ENCODE data around the gene FNDC4.

Gene FNDC4

DNA sequence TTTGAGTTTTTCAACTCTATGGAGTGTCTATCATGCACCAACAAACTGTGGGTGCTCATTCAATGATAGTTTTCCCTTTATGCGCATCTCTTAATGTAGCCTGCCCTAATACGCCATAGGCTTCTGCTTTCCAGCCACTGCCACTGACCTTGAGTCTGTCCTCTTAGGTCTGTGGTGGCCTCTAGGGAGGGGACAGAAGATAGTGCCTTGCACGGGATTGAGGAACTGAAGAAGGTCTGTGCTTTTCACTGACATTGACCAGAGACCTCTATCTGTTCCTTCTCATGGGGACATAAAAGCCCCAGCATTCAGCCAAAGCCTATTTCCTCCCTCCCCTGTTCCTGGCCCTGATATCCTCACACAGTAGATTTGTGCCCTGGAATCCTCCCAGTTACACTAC, 4.0 kb upstream of the FNDC4 start:
- peaks cover 0 to 70% (median 10%) of the 10 kb centered on the region in 3 experiments for H3K27me3 ChIP-seq (ENCODE audit: control insufficient read depth in 3 of 3, insufficient read depth in 3 of 3, low read depth in 1 of 3, low read length in 3 of 3)
- H2AFZ ChIP-seq (ENCODE audit: low read length), result no peak overlapping the region
- H3K27ac ChIP-seq (replicated peaks; ENCODE audit: low read length), result no peak overlapping the region
- no peaks in the 10 kb centered on the region for H3K9me3 ChIP-seq (replicated peaks in 1 of 2; ENCODE audit: control insufficient read depth in 2 of 2, insufficient read depth in 1 of 2, low read depth in 1 of 2, low read length in 2 of 2)
- peaks cover 6% of the 10 kb centered on the region in 2 donors for H3K4me1 ChIP-seq (ENCODE audit: control insufficient read depth in 2 of 2, insufficient read depth in 1 of 2, low read depth in 1 of 2, low read length in 2 of 2)
- H3K4me2 ChIP-seq (ENCODE audit: insufficient read depth, low read length, poor library complexity, severe bottlenecking), result no peak overlapping the region
- no peak overlapping the region for H3K14ac ChIP-seq (ENCODE audit: low read length)
- no peak overlapping the region for H3K18ac ChIP-seq (ENCODE audit: low read length)
- no peak overlapping the region for H3K9ac ChIP-seq (ENCODE audit: low read depth, low read length, poor library complexity)
- no peak overlapping the region for H2BK120ac ChIP-seq (ENCODE audit: low read depth, low read length)
- H4K8ac ChIP-seq (ENCODE audit: low read depth, low read length), result no peak overlapping the region
- no peak overlapping the region for H3K23ac ChIP-seq (ENCODE audit: low read depth, low read length, poor library complexity)
- no peaks in the 10 kb centered on the region for H3K36me3 ChIP-seq (replicated peaks in 1 of 2; ENCODE audit: control insufficient read depth in 2 of 2, insufficient read depth in 2 of 2, low read length in 2 of 2)
- H3K79me1 ChIP-seq (ENCODE audit: low read depth, low read length), result no peaks in the 10 kb centered on the region
- no peak overlapping the region for H2BK15ac ChIP-seq (ENCODE audit: low read length)
- WGBS, 2 donors (ENCODE audit: extremely low coverage in 2 of 2, insufficient read length in 2 of 2, insufficient replicate concordance in 1 of 2), result no CpG with 5 or more reads among the region's 3 CpGs
- no peak overlapping the region for H2BK12ac ChIP-seq (ENCODE audit: low read length)
- H3K4me3 ChIP-seq (ENCODE audit: low read length in 2 of 2), result no peak overlapping the region
- no peak for DNase-seq (ENCODE audit: low spot score)
- no peak overlapping the region for H4K91ac ChIP-seq (ENCODE audit: low read depth, low read length, poor library complexity)
- H2AK5ac ChIP-seq (ENCODE audit: low read depth, low read length), result no peak overlapping the region
- H2BK5ac ChIP-seq (ENCODE audit: low read length), result no peak overlapping the region
- H3K4ac ChIP-seq (ENCODE audit: low read length), result no peak overlapping the region

DNA sequence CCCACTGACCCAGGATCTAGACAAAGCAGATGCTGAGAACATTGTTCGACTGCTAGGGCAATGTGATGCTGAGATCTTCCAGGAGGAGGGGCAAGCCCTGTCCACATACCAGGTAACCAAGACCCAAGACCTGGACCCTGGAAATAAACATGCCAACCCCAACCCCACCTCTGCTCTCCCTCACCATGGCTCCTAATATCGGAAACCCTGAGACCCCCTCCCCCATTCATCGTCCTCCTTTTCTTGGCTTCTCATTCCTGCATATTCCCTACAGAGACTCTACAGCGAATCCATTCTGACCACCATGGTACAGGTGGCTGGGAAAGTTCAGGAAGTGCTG, 2.3 kb upstream of the FNDC4 start:
- no peak overlapping the region for H2BK15ac ChIP-seq (ENCODE audit: low read length)
- H2BK120ac ChIP-seq (ENCODE audit: low read depth, low read length), result no peak overlapping the region
- no peak overlapping the region for H3K14ac ChIP-seq (ENCODE audit: low read length)
- H3K18ac ChIP-seq (ENCODE audit: low read length), result no peak overlapping the region
- H2AK5ac ChIP-seq (ENCODE audit: low read depth, low read length), result peak overlapping the region; percentile 28
- H3K4me3 ChIP-seq (ENCODE audit: low read length in 2 of 2), result no peak overlapping the region
- no peak overlapping the region for H3K23ac ChIP-seq (ENCODE audit: low read depth, low read length, poor library complexity)
- no peak overlapping the region for H2BK12ac ChIP-seq (ENCODE audit: low read length)
- peaks cover 0 to 62% (median 10%) of the 10 kb centered on the region in 3 experiments for H3K27me3 ChIP-seq (ENCODE audit: control insufficient read depth in 3 of 3, insufficient read depth in 3 of 3, low read depth in 1 of 3, low read length in 3 of 3)
- no peak overlapping the region for H3K27ac ChIP-seq (replicated peaks; ENCODE audit: low read length)
- H3K9me3 ChIP-seq (replicated peaks in 1 of 2; ENCODE audit: control insufficient read depth in 2 of 2, insufficient read depth in 1 of 2, low read depth in 1 of 2, low read length in 2 of 2), result no peaks in the 10 kb centered on the region
- H3K9ac ChIP-seq (ENCODE audit: low read depth, low read length, poor library complexity), result peak overlapping the region; percentile 70
- no peak overlapping the region for H3K4ac ChIP-seq (ENCODE audit: low read length)
- no CpG with 5 or more reads among the region's 4 CpGs for WGBS, 2 donors (ENCODE audit: extremely low coverage in 2 of 2, insufficient read length in 2 of 2, insufficient replicate concordance in 1 of 2)
- no peak for DNase-seq (ENCODE audit: low spot score)
- peaks cover 6% of the 10 kb centered on the region in 2 donors for H3K4me1 ChIP-seq (ENCODE audit: control insufficient read depth in 2 of 2, insufficient read depth in 1 of 2, low read depth in 1 of 2, low read length in 2 of 2)
- H2BK5ac ChIP-seq (ENCODE audit: low read length), result no peak overlapping the region
- H2AFZ ChIP-seq (ENCODE audit: low read length), result no peak overlapping the region
- no peak overlapping the region for H3K4me2 ChIP-seq (ENCODE audit: insufficient read depth, low read length, poor library complexity, severe bottlenecking)
- H3K79me1 ChIP-seq (ENCODE audit: low read depth, low read length), result no peaks in the 10 kb centered on the region
- no peak overlapping the region for H4K8ac ChIP-seq (ENCODE audit: low read depth, low read length)
- no peaks in the 10 kb centered on the region for H3K36me3 ChIP-seq (replicated peaks in 1 of 2; ENCODE audit: control insufficient read depth in 2 of 2, insufficient read depth in 2 of 2, low read length in 2 of 2)
- H4K91ac ChIP-seq (ENCODE audit: low read depth, low read length, poor library complexity), result no peak overlapping the region

DNA sequence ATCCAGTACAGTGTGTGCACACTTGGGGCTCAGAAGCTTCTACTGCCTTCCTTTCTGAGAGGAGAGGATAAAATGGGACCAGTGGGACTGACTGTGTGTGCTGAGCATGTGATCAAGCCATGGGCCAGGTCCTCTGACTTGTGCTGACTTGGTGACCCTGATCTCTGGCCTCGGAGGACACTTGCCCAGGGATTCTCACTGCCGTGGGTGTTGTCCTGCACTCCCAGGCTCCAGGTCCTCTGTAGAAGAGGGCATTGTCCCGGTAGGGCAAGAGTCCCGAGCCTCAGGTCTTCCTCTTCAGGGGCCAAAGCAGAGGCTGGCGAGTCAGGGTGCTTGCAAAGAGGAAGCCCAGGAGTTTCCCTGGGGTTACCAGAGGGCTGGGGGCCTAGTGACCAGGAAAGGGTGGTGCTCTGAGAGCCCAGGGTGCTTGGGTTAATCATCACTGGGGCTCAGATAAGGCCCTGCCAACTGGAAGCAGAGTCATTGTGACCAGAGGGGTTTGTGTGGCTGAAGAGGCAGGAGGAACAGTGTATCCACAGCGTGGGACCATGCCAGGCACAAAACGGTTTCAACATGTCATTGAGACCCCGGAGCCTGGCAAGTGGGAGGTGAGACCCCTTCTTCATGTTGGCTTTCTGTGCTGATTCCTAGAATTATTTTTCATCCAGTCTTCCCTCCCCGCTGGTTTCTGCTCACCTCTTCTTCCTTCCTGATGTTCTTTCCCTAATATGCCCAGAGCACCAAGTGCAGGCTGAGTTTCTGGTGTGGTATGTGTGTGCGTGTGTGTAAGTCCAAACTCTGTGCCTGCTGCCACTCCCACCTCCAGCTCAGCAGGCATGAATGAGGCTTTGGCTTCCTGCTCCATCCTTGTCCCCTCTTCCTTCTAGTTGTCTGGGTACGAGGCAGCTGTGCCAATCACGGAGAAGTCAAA, 1.6 kb upstream of the FNDC4 start, which contains the start of gene GCKR:
Gene GCKR (plus strand): TSS at position 483 of the 931 bp plus-strand sequence. CDS start 66 bp downstream, at position 549.
- Histone ChIP-seq H4K91ac (ENCODE audit: low read depth, low read length, poor library complexity) (no peak within 1 kb of the TSS), H3K79me1 (ENCODE audit: low read depth, low read length) (no peaks in the 10 kb centered on the region), H2BK12ac (ENCODE audit: low read length) (no peak within 1 kb of the TSS), H2BK15ac (ENCODE audit: low read length) (no peak within 1 kb of the TSS), H3K9me3 (replicated peaks in 1 of 2; ENCODE audit: control insufficient read depth in 2 of 2, insufficient read depth in 1 of 2, low read depth in 1 of 2, low read length in 2 of 2) (no peaks in the 10 kb centered on the region), H3K9ac (ENCODE audit: low read depth, low read length, poor library complexity) (peak within 1 kb of the TSS; percentile 70), H2BK120ac (ENCODE audit: low read depth, low read length) (no peak within 1 kb of the TSS), H3K4me1 (ENCODE audit: control insufficient read depth in 2 of 2, insufficient read depth in 1 of 2, low read depth in 1 of 2, low read length in 2 of 2) (peaks cover 6% of the 10 kb centered on the region in 2 donors), H3K14ac (ENCODE audit: low read length) (no peak within 1 kb of the TSS), H3K27ac (replicated peaks; ENCODE audit: low read length) (no peak within 1 kb of the TSS), H4K8ac (ENCODE audit: low read depth, low read length) (no peak within 1 kb of the TSS), H2BK5ac (ENCODE audit: low read length) (no peak within 1 kb of the TSS), H3K23ac (ENCODE audit: low read depth, low read length, poor library complexity) (no peak within 1 kb of the TSS), H3K4me2 (ENCODE audit: insufficient read depth, low read length, poor library complexity, severe bottlenecking) (no peak within 1 kb of the TSS), H3K27me3 (ENCODE audit: control insufficient read depth in 3 of 3, insufficient read depth in 3 of 3, low read depth in 1 of 3, low read length in 3 of 3) (peaks cover 0 to 55% (median 10%) of the 10 kb centered on the region in 3 experiments), H2AK5ac (ENCODE audit: low read depth, low read length) (peak within 1 kb of the TSS; percentile 40), H3K36me3 (replicated peaks in 1 of 2; ENCODE audit: control insufficient read depth in 2 of 2, insufficient read depth in 2 of 2, low read length in 2 of 2) (no peaks in the 10 kb centered on the region), H3K4me3 (ENCODE audit: low read length in 2 of 2) (no peak within 1 kb of the TSS), H3K18ac (ENCODE audit: low read length) (no peak within 1 kb of the TSS), H3K4ac (ENCODE audit: low read length) (no peak within 1 kb of the TSS), H2AFZ (ENCODE audit: low read length) (peak within 1 kb of the TSS; percentile 100)
- no CpG with 5 or more reads among the region's 12 CpGs for WGBS, 2 donors (ENCODE audit: extremely low coverage in 2 of 2, insufficient read length in 2 of 2, insufficient replicate concordance in 1 of 2)
- no peak for DNase-seq (ENCODE audit: low spot score)

DNA sequence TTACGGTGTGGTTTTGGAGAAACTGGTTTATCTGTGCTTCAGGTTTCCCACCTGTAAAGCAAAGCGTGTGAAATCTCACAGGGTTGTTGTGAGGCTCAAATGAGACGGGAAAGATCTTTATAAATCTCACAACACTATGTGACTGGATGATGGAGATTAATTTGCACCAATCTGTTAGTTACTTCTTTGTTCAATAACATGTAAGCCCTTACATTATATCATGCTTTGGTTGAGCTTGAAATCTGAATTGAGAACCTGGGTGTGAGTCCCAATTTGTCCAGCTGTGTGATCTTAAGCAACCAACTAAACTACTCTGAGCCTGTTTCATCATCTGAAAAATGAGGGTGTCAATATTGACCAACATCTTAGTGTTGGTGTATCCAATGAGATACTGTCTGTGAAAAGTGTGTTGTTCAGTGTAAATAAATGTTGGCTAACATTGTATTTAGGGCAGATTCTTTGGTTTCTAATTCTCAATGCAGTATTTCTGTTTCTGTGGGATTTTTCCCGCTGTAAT, 898 bp upstream of the FNDC4 start:
- no peak for DNase-seq (ENCODE audit: low spot score)
- H3K27me3 ChIP-seq (ENCODE audit: control insufficient read depth in 3 of 3, insufficient read depth in 3 of 3, low read depth in 1 of 3, low read length in 3 of 3), result peaks cover 0 to 48% (median 10%) of the 10 kb centered on the region in 3 experiments
- no peak overlapping the region for H2AK5ac ChIP-seq (ENCODE audit: low read depth, low read length)
- H3K9me3 ChIP-seq (replicated peaks in 1 of 2; ENCODE audit: control insufficient read depth in 2 of 2, insufficient read depth in 1 of 2, low read depth in 1 of 2, low read length in 2 of 2), result no peaks in the 10 kb centered on the region
- H3K4me3 ChIP-seq (ENCODE audit: low read length in 2 of 2), result no peak overlapping the region
- H2AFZ ChIP-seq (ENCODE audit: low read length), result peak overlapping the region; percentile 100
- H2BK120ac ChIP-seq (ENCODE audit: low read depth, low read length), result no peak overlapping the region
- H2BK12ac ChIP-seq (ENCODE audit: low read length), result no peak overlapping the region
- peaks cover 6% of the 10 kb centered on the region in 2 donors for H3K4me1 ChIP-seq (ENCODE audit: control insufficient read depth in 2 of 2, insufficient read depth in 1 of 2, low read depth in 1 of 2, low read length in 2 of 2)
- no peak overlapping the region for H4K8ac ChIP-seq (ENCODE audit: low read depth, low read length)
- H2BK5ac ChIP-seq (ENCODE audit: low read length), result no peak overlapping the region
- no peak overlapping the region for H3K9ac ChIP-seq (ENCODE audit: low read depth, low read length, poor library complexity)
- H3K36me3 ChIP-seq (replicated peaks in 1 of 2; ENCODE audit: control insufficient read depth in 2 of 2, insufficient read depth in 2 of 2, low read length in 2 of 2), result no peaks in the 10 kb centered on the region
- H4K91ac ChIP-seq (ENCODE audit: low read depth, low read length, poor library complexity), result no peak overlapping the region
- H3K23ac ChIP-seq (ENCODE audit: low read depth, low read length, poor library complexity), result no peak overlapping the region
- H3K27ac ChIP-seq (replicated peaks; ENCODE audit: low read length), result no peak overlapping the region
- WGBS, 2 donors (ENCODE audit: extremely low coverage in 2 of 2, insufficient read length in 2 of 2, insufficient replicate concordance in 1 of 2), result no CpG with 5 or more reads among the region's 4 CpGs
- H3K79me1 ChIP-seq (ENCODE audit: low read depth, low read length), result no peaks in the 10 kb centered on the region
- no peak overlapping the region for H2BK15ac ChIP-seq (ENCODE audit: low read length)
- no peak overlapping the region for H3K14ac ChIP-seq (ENCODE audit: low read length)
- H3K4me2 ChIP-seq (ENCODE audit: insufficient read depth, low read length, poor library complexity, severe bottlenecking), result no peak overlapping the region
- no peak overlapping the region for H3K4ac ChIP-seq (ENCODE audit: low read length)
- no peak overlapping the region for H3K18ac ChIP-seq (ENCODE audit: low read length)
